Prostate gland (tissue), 2 donors: ENCODE data around the gene WFIKKN2.

ENCODE experiments used
- CTCF ChIP-seq, 4 experiments: fragments of 200-600 bp in 2 of 4; fragments of 450-650 bp in 2 of 4; sonication (generic) in 2 of 4; IDR thresholded peaks; 1 replicate in 3 of 4; 2 replicates in 1 of 4; pipeline ENCODE4 v1.5.1; 2016 to 2019; ENCODE audit warnings: antibody characterized with exemption in 4 of 4, mild to moderate bottlenecking in 2 of 4, moderate library complexity in 2 of 4
- POLR2A ChIP-seq: fragments of 450-650 bp; IDR thresholded peaks from one replicate; pipeline ENCODE4 v1.6.1; 2016; ENCODE audit warnings: antibody characterized with exemption, mild to moderate bottlenecking
- POLR2AphosphoS5 ChIP-seq: sonication (generic); formaldehyde crosslinking; IDR thresholded peaks from one replicate; pipeline ENCODE4 v1.6.1; 2017; ENCODE audit warnings: antibody characterized with exemption

- TF ChIP-seq POLR2A, result no peak
- TF ChIP-seq CTCF (IDR thresholded peaks at IDR 0.05), result no peak
- no peak for TF ChIP-seq POLR2AphosphoS5
Observed at GRCh38 chr17:50815400-50815799, 20.0 kb upstream of the WFIKKN2 start.
